GM13977 (cell line): ENCODE measurements around the gene CACNA2D1.

Experiments
- DNase-seq: peaks from one replicate; pipeline ENCODE4 v3.0.0; 2012; ENCODE audit warnings: low spot score
- in situ Hi-C: fragments of 300-500 bp; cut with MboI; formaldehyde crosslinking; loops from one replicate; pipeline ENCODE4 v1.12.0; 2022; ENCODE audit warnings: low sequenced_read_pairs, low pct_unique_long_range_greater_than_20kb, mixed read lengths, inconsistent platforms; ENCODE audit not compliant: unreplicated experiment
- TF ChIP-seq, protein P1 (sequence below): IDR thresholded peaks from 2 replicates; pipeline ENCODE4 v1.5.1; 2012; ENCODE audit warnings: mild to moderate bottlenecking, control low read depth; ENCODE audit not compliant: insufficient read depth; ENCODE audit errors: extremely low read depth, missing control alignments

CACNA2D1 gene

DNA sequence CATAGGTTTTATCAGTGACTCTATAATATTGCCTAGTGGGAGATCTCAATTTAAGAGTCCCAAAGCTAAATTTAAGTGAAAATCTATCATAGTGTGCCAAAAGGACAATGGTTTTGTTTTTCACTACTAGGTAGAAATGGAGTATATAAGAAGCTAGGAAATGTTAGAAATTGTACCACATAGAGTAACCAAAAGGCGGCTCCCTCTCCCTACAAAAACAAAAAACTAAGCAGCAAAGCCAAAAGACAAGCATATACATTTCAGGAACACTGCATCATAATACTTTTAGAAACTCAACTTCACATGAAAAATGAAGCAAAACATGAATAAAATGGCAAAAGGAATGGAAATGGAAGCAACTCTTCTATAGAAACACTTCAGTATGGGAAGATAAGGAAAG lies 271.6 kb downstream of the CACNA2D1 start:
- DNase-seq, result no peak

DNA sequence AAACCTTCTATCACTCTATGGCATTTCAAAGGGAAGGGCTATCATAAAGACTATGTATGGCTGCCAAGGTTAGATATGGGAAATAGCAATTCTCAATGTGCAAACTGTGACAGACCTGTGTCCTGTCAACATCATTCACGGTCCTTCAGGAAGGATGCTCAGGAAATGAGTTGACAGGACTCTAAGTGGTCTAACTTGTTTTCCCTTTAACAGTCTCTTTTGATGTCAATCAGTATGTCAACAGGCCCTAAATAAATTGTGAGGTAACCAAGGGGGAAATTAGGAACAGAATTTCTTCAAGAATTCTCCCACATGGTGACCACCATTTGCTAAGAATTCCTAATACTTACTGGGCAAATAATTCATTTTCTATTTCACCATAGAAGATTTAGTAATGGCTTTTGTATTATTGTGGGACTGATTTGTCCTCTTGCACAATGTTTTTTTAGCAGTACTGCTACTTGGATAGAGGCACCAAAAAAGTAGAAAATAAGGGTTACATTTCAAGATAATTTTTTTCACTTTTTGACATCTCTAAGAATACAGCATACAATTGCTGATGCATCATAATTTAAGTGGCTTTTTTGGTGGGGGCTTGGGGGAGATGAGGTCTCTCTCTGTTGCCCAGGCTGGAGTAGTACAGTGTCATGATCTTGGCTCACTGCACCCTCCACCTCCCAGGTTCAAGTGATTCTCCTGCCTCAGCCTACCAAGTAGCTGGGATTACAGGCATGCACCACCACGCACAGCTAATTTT lies 275.8 kb downstream of the CACNA2D1 start:
- in situ Hi-C loops, result no loop called here
- DNase-seq, result no peak
- TF ChIP-seq, protein P1, sequence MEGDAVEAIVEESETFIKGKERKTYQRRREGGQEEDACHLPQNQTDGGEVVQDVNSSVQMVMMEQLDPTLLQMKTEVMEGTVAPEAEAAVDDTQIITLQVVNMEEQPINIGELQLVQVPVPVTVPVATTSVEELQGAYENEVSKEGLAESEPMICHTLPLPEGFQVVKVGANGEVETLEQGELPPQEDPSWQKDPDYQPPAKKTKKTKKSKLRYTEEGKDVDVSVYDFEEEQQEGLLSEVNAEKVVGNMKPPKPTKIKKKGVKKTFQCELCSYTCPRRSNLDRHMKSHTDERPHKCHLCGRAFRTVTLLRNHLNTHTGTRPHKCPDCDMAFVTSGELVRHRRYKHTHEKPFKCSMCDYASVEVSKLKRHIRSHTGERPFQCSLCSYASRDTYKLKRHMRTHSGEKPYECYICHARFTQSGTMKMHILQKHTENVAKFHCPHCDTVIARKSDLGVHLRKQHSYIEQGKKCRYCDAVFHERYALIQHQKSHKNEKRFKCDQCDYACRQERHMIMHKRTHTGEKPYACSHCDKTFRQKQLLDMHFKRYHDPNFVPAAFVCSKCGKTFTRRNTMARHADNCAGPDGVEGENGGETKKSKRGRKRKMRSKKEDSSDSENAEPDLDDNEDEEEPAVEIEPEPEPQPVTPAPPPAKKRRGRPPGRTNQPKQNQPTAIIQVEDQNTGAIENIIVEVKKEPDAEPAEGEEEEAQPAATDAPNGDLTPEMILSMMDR, result no peak

More for the DNA sequence above, 271.6 kb downstream of the CACNA2D1 start:
- in situ Hi-C loops, result no loop called here
- TF ChIP-seq, protein P1, result no peak

DNA sequence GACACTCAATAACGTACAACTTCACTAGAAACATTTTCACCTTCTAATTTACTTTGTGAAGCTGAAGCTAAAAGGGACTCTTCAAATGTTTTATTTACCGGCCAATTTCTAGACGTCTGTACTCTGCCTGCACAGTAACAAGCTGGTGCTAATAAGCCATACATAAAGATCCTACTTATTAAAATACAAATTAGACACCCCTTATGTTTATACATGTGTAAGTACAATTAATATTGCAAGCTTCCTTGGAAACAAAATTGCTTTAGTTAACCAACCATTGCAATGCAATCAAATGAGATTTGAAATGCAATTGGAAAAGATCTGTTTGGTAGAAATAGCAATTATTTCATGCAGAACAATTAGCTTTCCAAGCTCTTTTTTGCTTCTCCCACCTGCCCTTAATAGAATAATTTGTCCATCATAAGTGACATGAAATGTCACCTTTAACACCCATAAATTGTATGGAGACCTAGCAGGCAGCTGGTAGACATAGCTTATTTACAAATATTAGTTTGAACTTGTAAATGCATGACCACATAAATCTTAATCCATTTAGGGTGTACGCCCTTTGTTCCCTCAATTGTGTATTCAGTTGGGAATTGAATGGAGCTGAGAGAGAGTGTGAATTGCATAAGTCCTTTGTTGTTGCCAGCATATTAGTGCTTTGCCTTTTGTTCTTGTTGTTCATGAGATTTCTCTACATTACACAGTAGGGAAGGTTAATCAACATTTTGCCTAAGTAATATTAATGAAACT lies 277.1 kb downstream of the CACNA2D1 start:
- DNase-seq, result no peak
- TF ChIP-seq, protein P1, result no peak
- in situ Hi-C loops, result no loop called here

DNA sequence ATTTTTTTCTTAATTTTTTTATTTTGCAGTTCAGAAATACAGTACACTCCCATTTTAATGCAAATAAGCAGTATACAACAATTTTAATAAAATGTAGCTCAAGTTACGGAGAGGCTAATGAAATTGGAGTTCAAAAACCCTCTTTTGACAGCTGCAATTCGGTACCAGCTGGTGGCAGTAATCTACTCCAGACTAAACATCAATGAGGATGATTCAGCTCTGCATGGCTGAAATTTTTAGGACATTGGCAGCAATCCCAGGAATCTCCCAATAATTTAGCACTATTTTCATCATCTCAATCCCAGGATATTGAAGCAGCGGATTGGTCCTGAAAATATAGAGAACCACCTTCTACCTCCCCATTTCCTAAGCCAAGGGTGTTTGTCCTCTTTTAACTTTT lies 278.8 kb downstream of the CACNA2D1 start:
- no peak for DNase-seq
- TF ChIP-seq, protein P1, result no peak
- in situ Hi-C loops, result no loop called here

DNA sequence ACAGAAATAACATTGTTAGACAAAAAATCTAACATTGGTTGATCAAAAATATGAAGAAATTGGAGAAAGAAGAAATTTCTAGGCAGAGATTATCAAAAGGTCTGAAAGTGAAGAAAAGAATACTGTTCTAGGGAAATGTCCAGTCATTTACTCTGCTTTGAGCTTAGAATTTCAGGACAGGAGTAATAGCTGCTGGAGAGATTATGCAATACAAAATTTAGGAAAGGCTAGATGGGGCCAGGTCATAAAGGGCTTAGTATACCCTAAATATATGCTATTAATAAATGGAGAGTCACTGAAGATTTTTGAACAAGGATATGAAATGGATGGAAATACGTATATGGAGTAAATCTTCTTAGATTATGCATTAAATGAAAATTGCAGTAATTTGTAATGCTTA lies 279.2 kb downstream of the CACNA2D1 start:
- in situ Hi-C loops, result no loop called here

DNA sequence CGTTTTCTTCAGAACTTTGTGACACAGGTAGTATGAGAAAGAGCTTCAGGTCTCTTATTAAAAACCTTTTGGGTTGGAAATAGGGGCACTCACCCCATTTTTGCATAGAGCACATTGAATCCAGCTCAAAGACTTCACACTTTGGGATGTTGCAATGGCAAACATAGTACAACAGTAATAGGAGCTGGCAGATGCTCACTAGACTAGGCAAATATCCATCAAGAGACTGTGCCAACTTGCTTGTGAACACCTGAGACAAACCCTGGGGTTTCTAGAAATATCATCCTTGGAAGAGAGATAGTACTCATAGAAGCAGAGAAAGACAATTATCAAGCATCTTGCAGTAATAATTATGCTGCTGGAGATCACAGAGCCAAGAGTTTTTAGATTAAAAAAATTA lies 280.0 kb downstream of the CACNA2D1 start:
- no peak for DNase-seq

More for the DNA sequence above, 279.2 kb downstream of the CACNA2D1 start:
- TF ChIP-seq, protein P1, result no peak
- DNase-seq, result no peak

More for the DNA sequence above, 280.0 kb downstream of the CACNA2D1 start:
- in situ Hi-C loops, result no loop called here
- TF ChIP-seq, protein P1, result no peak
